Measurements from ENCODE around the gene WNK4. TPM values are rescaled to one million over a fixed set of nuclear protein-coding genes. Genes with fewer than 3 reads are reported as not detected.

WNK4 gene
- total RNA-seq, 2 experiments from 2014 or later = 0.42 to 0.64 TPM

- ChIA-PET POLR2A (interaction anchor here (1.6 kb wide), 1 partner anchor 13 kb away, joined by 5 read pairs; no protein-coding TSS in a partner anchor), CTCF (interaction anchor here (0.6 to 3.1 kb wide), 6 partner anchors 9 to 586 kb away, joined by 3 to 23 read pairs (median 3); partner anchors contain the start of gene PSMC3IP)
- Mint-ChIP-seq H3K36me3 (ENCODE audit: low read depth) (peaks cover 24% of the 10 kb centered on the region), H3K9me3 (ENCODE audit: low read depth) (no peaks in the 10 kb centered on the region), H3K27ac (peak overlapping the region; percentile 95), H3K27me3 (peaks cover 3% of the 10 kb centered on the region), H3K4me3 (peak overlapping the region; percentile 96), H3K4me1 (peaks cover 22% of the 10 kb centered on the region)
- intact Hi-C loops (cut with DNase I, micrococcal nuclease) = loop anchor here (1.0 to 5.0 kb wide), 8 partner anchors 13 to 195 kb away; partner anchors contain the start of genes BECN1 (in 2 of the 2), CNTD1 (in 1 of the 2), COA3 (in 1 of the 2) and EZH1 (in 1 of the 2)
- ATAC-seq (peak; percentile 30), DNase-seq (no peak)
Measured at GRCh38 chr17:42772945-42773289, 7.5 kb upstream of the WNK4 start.

GRCh38 chr17:42773290-42774035 is 6.9 kb upstream of the WNK4 start, which contains the start of gene VPS25:
VPS25 (plus strand) TSS chr17:42773449; CDS start chr17:42773476, 27 bp downstream.
- intact Hi-C loops (cut with DNase I, micrococcal nuclease) = loop anchor here (1.0 to 5.0 kb wide), 7 partner anchors 25 to 195 kb away; partner anchors contain the start of genes BECN1 (in 2 of the 2), CNTD1 (in 1 of the 2), COA3 (in 1 of the 2) and EZH1 (in 1 of the 2)
- peaks cover 22% of the 10 kb centered on the region for H3K4me1 Mint-ChIP-seq
- CTCF ChIA-PET = interaction anchor here (0.6 to 3.1 kb wide), 10 partner anchors 8 to 586 kb away, joined by 3 to 23 read pairs (median 4); partner anchors contain the start of genes BECN1, COA3 and PSMC3IP
- ATAC-seq (peak; percentile 97), DNase-seq (peak; percentile 81)
- POLR2A ChIA-PET = interaction anchor here (0.6 to 1.6 kb wide), 3 partner anchors 8 to 247 kb away, joined by 3 to 5 read pairs (median 4); no protein-coding TSS in a partner anchor
- H3K36me3 Mint-ChIP-seq (ENCODE audit: low read depth) = peaks cover 25% of the 10 kb centered on the region
- H3K9me3 Mint-ChIP-seq (ENCODE audit: low read depth) = no peaks in the 10 kb centered on the region
- H3K27me3 Mint-ChIP-seq = no peaks in the 10 kb centered on the region
- peak within 1 kb of the TSS; percentile 96 for H3K4me3 Mint-ChIP-seq
- peak within 1 kb of the TSS; percentile 95 for H3K27ac Mint-ChIP-seq

GRCh38 chr17:42774066-42774745 is 6.2 kb upstream of the WNK4 start:
- intact Hi-C loops (cut with DNase I, micrococcal nuclease) = loop anchor here in 1 of 2 experiments (5.0 kb wide), 1 partner anchor 48 kb away; the partner anchor contains the start of gene BECN1
- H3K36me3 Mint-ChIP-seq (ENCODE audit: low read depth) = peaks cover 28% of the 10 kb centered on the region
- no peaks in the 10 kb centered on the region for H3K27me3 Mint-ChIP-seq
- ChIA-PET POLR2A (interaction anchor here (0.7 to 0.8 kb wide), 2 partner anchors 8 to 13 kb away, joined by 3 read pairs; no protein-coding TSS in a partner anchor), CTCF (interaction anchor here (0.6 to 3.1 kb wide), 7 partner anchors 9 to 196 kb away, joined by 3 to 23 read pairs (median 4); partner anchors contain the start of genes BECN1, COA3 and PSMC3IP)
- H3K4me3 Mint-ChIP-seq = peak overlapping the region; percentile 96
- DNase-seq (no peak), ATAC-seq (no peak)
- peak overlapping the region; percentile 95 for H3K27ac Mint-ChIP-seq
- no peaks in the 10 kb centered on the region for H3K9me3 Mint-ChIP-seq (ENCODE audit: low read depth)
- peaks cover 22% of the 10 kb centered on the region for H3K4me1 Mint-ChIP-seq

GRCh38 chr17:42775534-42776098 is 4.8 kb upstream of the WNK4 start:
- CTCF ChIA-PET = no interaction called here
- H3K27ac Mint-ChIP-seq = no peak overlapping the region
- H3K36me3 Mint-ChIP-seq (ENCODE audit: low read depth) = peaks cover 36% of the 10 kb centered on the region
- H3K4me3 Mint-ChIP-seq = no peak overlapping the region
- intact Hi-C loops (cut with DNase I, micrococcal nuclease) = no loop called here
- no peak for ATAC-seq
- no peak for DNase-seq
- H3K27me3 Mint-ChIP-seq = no peaks in the 10 kb centered on the region
- no peaks in the 10 kb centered on the region for H3K9me3 Mint-ChIP-seq (ENCODE audit: low read depth)
- H3K4me1 Mint-ChIP-seq = peaks cover 25% of the 10 kb centered on the region
- POLR2A ChIA-PET = no interaction called here

- Mint-ChIP-seq H3K27ac (no peak overlapping the region), H3K4me3 (no peak overlapping the region), H3K27me3 (peaks cover 18% of the 10 kb centered on the region), H3K4me1 (peaks cover 18% of the 10 kb centered on the region), H3K9me3 (ENCODE audit: low read depth) (no peaks in the 10 kb centered on the region), H3K36me3 (ENCODE audit: low read depth) (peaks cover 36% of the 10 kb centered on the region)
- intact Hi-C loops (cut with DNase I, micrococcal nuclease) = no loop called here
- DNase-seq (no peak), ATAC-seq (no peak)
- POLR2A ChIA-PET = no interaction called here
- CTCF ChIA-PET = interaction anchor here (1.1 kb wide), 1 partner anchor 191 kb away, joined by 3 read pairs; no protein-coding TSS in a partner anchor
Measured at GRCh38 chr17:42778570-42778969, 1.8 kb upstream of the WNK4 start.

GRCh38 chr17:42779304-42779935 is 990 bp upstream of the WNK4 start:
- POLR2A ChIA-PET = no interaction called here

GRCh38 chr17:42780851-42781638 is 635 bp downstream of the WNK4 start:
- no peaks in the 10 kb centered on the region for H3K9me3 Mint-ChIP-seq (ENCODE audit: low read depth)
- H3K4me3 Mint-ChIP-seq = no peak overlapping the region
- ATAC-seq (no peak), DNase-seq (no peak)
- H3K27me3 Mint-ChIP-seq = peaks cover 39% of the 10 kb centered on the region
- peaks cover 20% of the 10 kb centered on the region for H3K36me3 Mint-ChIP-seq (ENCODE audit: low read depth)
- ChIA-PET CTCF (no interaction called here), POLR2A (interaction anchor here (0.5 to 1.0 kb wide), 2 partner anchors 8 to 177 kb away, joined by 3 to 4 read pairs; partner anchors contain the start of gene VPS25)
- peaks cover 22% of the 10 kb centered on the region for H3K4me1 Mint-ChIP-seq
- intact Hi-C loops (cut with DNase I, micrococcal nuclease) = no loop called here
- no peak overlapping the region for H3K27ac Mint-ChIP-seq

More at GRCh38 chr17:42779304-42779935, 990 bp upstream of the WNK4 start:
- H3K9me3 Mint-ChIP-seq (ENCODE audit: low read depth) = no peaks in the 10 kb centered on the region
- H3K36me3 Mint-ChIP-seq (ENCODE audit: low read depth) = peaks cover 28% of the 10 kb centered on the region
- H3K4me1 Mint-ChIP-seq = peaks cover 15% of the 10 kb centered on the region
- no peak for ATAC-seq
- H3K4me3 Mint-ChIP-seq = no peak overlapping the region
- DNase-seq = no peak
- H3K27me3 Mint-ChIP-seq = peaks cover 26% of the 10 kb centered on the region
- H3K27ac Mint-ChIP-seq = no peak overlapping the region
- CTCF ChIA-PET = no interaction called here
- intact Hi-C loops (cut with DNase I, micrococcal nuclease) = no loop called here

GRCh38 chr17:42781639-42782165 is 1.3 kb downstream of the WNK4 start:
- ATAC-seq (no peak), DNase-seq (no peak)
- intact Hi-C loops (cut with DNase I, micrococcal nuclease) = no loop called here
- no peak overlapping the region for H3K27ac Mint-ChIP-seq
- peaks cover 18% of the 10 kb centered on the region for H3K36me3 Mint-ChIP-seq (ENCODE audit: low read depth)
- peaks cover 22% of the 10 kb centered on the region for H3K4me1 Mint-ChIP-seq
- no peaks in the 10 kb centered on the region for H3K9me3 Mint-ChIP-seq (ENCODE audit: low read depth)
- no peak overlapping the region for H3K4me3 Mint-ChIP-seq
- POLR2A ChIA-PET = interaction anchor here (1.0 kb wide), 1 partner anchor 8 kb away, joined by 3 read pairs; the partner anchor contains the start of gene VPS25
- peaks cover 42% of the 10 kb centered on the region for H3K27me3 Mint-ChIP-seq
- CTCF ChIA-PET = no interaction called here

- intact Hi-C loops (cut with DNase I, micrococcal nuclease) = no loop called here
- ChIA-PET POLR2A (interaction anchor here (1.0 kb wide), 1 partner anchor 9 kb away, joined by 3 read pairs; the partner anchor contains the start of gene VPS25), CTCF (interaction anchor here (0.7 kb wide), 1 partner anchor 330 kb away, joined by 3 read pairs; no protein-coding TSS in a partner anchor)
- Mint-ChIP-seq H3K27ac (no peak overlapping the region), H3K4me3 (no peak overlapping the region), H3K36me3 (ENCODE audit: low read depth) (peaks cover 15% of the 10 kb centered on the region), H3K27me3 (peaks cover 48% of the 10 kb centered on the region), H3K4me1 (peaks cover 22% of the 10 kb centered on the region), H3K9me3 (ENCODE audit: low read depth) (no peaks in the 10 kb centered on the region)
- DNase-seq (no peak), ATAC-seq (no peak)
Measured at GRCh38 chr17:42782166-42783061, 2.0 kb downstream of the WNK4 start.

All from activated CD4-positive, alpha-beta T cell treated with anti-CD3 and anti-CD28 coated beads for 36 hours (primary cell).